ENCODE measurements around the gene GPC3.

DNA sequence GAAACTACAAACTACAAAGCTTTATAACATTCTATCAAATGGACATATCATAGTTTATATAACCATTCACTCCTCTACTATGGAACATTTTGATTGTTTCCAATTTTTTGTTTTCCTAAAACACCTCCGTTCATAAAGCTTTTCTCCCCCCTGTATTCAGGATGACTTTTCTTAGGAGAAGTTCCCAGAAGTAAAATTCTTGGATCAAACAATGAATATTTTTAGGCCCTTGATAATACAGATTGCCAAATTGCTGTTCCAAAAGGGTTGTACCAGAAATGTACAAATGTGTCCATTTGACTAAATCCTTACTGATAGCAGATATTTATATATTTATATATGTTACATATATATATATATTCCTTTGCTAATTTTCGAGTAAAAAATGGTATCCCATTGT lies 77.8 kb downstream of the GPC3 start:
- TF ChIP-seq, protein P1, sequence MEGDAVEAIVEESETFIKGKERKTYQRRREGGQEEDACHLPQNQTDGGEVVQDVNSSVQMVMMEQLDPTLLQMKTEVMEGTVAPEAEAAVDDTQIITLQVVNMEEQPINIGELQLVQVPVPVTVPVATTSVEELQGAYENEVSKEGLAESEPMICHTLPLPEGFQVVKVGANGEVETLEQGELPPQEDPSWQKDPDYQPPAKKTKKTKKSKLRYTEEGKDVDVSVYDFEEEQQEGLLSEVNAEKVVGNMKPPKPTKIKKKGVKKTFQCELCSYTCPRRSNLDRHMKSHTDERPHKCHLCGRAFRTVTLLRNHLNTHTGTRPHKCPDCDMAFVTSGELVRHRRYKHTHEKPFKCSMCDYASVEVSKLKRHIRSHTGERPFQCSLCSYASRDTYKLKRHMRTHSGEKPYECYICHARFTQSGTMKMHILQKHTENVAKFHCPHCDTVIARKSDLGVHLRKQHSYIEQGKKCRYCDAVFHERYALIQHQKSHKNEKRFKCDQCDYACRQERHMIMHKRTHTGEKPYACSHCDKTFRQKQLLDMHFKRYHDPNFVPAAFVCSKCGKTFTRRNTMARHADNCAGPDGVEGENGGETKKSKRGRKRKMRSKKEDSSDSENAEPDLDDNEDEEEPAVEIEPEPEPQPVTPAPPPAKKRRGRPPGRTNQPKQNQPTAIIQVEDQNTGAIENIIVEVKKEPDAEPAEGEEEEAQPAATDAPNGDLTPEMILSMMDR (IDR thresholded peaks at IDR 0.05), result no peak
- TF ChIP-seq POLR2A (IDR thresholded peaks at IDR 0.05; ENCODE audit: low read depth), result no peak

Data from esophagus muscularis mucosa (tissue), 3 donors.